HL-60/S4 treated with retinoic acid at 250 ng/mL for 4 days and 3 days (cell line): Measurements from ENCODE around the gene WNT3A.

Source experiments
- in situ Hi-C: fragments of 300-500 bp; cut with MboI; formaldehyde crosslinking; loops from 2 replicates; pipeline ENCODE4 v1.7.0; 2022; ENCODE audit warnings: low sequenced_read_pairs

WNT3A gene

GRCh38 chr1:228023294-228023639, 16.5 kb downstream of the WNT3A start:
- in situ Hi-C loops = no loop called here

DNA sequence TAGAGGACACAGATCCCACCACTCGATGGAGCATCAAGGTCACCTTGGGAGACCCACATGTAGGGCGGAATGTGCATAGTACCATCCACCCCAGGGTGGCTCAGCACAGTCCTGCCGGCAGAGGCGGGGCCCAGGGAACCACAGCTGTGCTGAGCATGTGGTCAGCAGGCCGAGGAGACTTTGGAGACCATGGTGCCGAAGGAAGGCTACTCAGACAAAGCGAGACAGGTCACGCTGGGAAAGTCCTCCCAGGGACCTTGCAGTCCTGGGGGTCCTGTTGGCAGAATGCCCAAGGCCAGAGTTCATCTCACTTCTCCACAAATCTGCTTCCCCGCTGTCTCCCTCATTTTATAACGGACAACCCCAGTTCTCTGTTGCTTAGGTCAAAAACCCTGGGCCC, 22.5 kb downstream of the WNT3A start:
- in situ Hi-C loops = no loop called here

DNA sequence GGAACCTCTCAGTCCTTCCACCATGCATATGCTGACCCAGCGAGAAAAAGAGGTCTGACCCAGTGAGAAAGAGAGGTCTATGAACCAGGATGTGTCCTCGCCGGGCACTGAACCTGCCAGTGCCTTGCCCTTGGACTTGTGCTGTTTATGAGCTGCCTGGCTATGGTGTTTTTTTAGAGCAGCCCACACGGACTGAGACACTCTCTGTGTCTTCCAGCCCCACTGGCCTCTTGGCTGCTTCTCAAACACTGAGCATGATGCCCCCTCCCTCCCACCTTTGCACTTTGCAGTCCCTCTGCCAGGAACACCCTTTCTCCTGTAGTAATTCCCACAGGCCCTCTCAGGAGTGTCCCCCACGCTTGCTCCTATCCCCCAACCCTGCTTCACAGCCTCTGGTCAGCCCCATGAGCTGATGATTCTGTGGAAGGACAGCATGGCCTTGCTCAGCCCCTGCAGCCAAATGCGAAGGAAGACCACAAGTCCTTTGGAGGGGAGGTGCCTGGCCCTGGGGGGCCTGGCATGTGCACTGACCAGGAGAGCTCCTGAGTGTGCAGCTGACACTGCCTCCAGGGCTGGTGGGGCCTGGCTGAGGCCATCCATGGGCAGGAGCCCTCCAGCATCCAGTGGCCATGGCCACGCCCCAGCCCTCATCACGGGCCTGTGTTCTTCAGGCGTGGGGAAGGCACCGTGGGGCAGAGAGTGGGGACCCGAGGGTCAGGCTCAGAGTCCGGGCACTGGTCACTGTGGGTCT, 23.8 kb downstream of the WNT3A start:
- in situ Hi-C loops = no loop called here

GRCh38 chr1:228031276-228031995, 24.6 kb downstream of the WNT3A start:
- in situ Hi-C loops = no loop called here

GRCh38 chr1:228032041-228032440, 25.2 kb downstream of the WNT3A start:
- in situ Hi-C loops = no loop called here

GRCh38 chr1:228033376-228033775, 26.6 kb downstream of the WNT3A start:
- in situ Hi-C loops = no loop called here

- in situ Hi-C loops = no loop called here
These were observed 28.4 kb downstream of the WNT3A start for GRCh38 chr1:228034954-228035837.

DNA sequence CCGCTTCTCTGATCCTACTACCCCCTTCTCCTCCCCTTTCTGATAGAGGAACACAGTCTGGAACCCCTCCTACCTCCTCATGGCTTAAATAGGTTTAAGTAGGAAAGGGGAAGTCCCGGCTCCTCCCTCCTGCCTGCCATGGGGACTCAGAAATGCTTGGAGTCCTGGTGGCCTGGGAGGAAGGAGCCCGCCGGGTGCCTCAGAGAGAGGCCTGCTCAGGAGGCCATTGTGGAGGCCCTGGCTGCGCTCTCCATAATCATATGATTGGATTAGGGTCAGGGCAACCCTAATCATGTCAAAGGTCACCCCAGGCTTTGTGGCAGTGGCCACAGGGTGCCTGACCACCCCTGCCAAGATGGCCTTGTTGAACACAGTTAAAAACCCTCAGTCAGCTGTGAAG, 29.0 kb downstream of the WNT3A start:
- in situ Hi-C loops = no loop called here

DNA sequence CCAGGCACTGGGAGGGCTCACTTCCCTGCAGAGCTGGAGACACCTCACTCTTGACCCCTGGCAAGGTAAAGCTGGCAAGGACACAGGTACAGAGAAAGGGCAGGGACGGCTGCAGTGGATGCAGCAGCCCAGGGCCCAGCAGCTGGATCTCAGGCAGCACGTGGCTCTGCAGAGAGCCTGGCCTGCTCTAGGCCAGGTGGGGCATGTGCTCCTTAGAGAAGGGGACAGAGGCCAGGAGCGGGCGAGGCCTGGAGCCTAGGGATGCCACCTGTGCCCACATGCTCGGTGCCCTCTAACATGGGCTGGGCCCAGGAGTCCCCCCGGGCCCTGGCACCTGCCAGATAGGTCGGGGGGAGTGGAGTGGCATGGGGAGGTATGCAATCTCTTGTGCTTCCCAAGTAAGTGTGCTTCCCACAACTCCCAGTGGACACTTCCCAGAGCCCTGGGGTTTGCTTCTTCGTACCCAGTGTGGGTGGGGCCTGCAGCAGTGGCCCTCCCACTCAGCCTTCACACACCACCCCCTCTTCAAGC, 30.0 kb downstream of the WNT3A start:
- in situ Hi-C loops = no loop called here

DNA sequence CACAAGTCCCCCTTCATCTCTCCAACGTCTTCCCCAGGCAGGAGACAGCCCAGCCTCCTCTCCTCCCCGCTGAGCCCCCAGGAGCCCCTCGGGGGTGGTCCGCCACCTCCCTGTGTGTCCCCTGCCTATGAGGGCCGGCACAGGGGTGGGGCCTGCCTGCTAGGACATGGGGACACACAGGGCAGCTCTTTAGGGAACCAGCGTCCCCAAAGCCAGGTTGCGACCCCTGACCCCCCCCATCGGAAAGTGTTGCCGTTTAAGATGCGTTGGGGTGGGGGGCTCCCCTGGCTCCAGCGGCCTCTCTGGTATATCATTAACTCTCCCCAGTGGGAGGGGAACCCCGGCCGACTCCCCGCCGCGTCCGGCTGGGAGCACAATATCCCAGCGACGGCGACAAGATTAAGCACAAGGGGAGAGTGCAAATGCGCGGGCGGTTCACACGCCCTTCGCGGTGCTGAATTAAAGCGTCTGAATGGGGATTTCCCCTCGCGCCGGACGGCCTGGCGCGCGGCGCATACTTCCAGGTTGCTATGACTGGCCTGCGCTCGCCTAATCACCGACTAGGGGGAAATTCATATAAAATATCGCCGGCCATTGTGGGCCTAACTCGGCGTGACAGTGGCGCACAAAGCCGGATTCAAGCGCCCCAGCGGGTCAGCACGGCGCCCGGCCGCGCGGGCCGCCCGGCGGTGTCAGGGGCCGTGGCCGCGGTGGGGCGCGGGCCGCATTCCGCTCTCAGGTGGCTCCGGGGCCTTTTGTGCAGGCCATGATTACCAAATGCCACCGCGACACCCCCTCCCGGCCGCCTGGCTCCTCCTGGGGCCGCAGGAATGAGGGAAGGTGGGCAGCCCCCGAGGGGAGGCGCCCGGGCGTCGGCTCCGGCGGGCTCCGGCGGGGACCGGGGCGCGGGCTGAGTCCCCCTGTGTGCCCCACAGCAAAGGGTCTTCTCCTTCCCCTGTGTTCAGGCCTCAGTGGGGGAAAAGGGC, 30.9 kb downstream of the WNT3A start:
- in situ Hi-C loops = no loop called here

DNA sequence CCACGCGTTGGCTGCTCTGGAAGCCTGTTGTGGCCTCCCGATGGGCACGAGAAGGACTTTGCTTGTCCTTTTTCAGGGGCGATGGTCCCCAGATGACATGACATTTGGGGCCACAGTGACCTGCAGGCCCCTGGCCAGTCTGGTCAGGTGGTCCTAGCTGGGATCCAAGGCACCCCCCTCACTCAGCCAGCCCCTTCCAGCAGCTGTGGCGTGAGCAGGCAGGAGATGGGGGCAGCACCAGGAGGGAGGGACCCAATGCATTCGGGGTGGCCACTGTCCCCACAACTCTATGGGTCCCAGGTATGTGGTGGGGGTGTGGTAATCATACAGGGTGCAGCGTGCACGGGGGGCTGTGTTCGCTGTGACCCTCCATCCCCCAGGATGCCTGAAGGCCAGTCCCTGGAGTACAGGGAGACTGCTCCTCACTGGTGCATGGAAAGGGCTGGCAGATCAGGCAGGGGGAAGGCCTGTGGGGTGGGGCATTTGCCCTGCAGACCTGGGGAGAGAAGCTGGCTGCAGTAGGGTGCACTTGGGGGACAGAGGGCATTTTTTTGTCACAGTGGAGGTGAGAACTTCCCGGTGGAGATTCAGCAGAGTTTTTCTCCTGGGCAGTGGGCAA, 31.7 kb downstream of the WNT3A start:
- in situ Hi-C loops = no loop called here

DNA sequence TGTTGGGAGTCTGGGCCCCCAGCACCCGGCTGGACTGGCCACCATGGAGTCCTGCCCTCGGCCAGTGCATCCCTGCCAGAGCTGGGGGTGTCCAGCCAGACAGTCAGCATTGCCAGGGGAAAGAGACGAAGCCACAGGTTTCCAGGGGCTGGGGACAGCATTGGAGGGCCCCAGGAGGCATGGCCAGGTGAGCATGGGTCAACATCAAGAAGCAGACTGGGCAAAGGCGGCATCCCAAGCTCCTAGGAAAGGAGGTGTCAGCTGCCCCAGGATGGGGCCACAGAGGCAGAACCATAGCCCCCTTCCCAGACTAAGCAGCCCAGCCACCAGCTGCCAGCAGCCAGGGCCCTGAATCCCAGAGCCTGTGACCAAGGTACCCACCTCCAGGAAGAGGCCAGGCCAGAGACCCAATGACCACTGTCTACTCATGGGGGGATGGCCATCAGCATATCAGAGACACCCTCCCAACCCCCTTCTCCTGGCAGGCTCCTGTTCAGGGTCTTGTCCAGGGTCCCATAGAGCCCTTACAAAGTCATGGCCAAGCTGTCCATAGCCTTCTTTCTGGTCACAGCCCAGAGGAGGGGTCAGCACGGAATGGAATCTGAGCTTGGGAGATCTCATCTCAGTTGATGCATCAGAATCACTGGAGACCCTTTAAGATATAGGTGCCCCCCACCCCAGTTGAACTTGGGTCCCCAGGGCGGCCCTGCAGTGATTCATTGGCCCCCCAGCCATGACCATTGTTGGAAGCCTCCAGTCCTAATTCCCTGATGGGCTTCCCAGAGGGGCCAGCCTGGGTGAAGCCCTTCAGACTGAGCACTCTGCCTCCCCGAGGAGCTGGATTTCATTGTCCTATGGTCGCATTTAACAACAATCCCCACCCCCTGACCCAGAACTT, 32.5 kb downstream of the WNT3A start:
- in situ Hi-C loops = no loop called here

GRCh38 chr1:228039986-228040385, 33.2 kb downstream of the WNT3A start:
- in situ Hi-C loops = no loop called here

DNA sequence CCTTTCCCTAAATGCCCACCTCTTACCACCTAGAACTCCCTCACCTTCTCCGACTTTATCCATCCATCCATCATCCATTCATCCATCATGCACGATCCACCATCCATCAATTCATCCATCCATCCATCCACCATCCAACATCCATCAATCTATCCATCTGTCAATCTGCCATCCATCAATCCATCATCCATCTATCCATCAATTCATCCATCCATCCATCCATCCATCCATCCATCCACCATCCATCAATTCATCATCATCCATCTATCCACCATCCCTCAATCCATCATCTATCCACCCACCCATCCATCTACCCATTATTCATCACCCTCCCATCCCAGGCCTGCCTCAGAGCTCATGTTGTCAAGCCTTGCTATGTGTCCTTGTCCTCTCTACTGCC, 34.5 kb downstream of the WNT3A start:
- in situ Hi-C loops = no loop called here

DNA sequence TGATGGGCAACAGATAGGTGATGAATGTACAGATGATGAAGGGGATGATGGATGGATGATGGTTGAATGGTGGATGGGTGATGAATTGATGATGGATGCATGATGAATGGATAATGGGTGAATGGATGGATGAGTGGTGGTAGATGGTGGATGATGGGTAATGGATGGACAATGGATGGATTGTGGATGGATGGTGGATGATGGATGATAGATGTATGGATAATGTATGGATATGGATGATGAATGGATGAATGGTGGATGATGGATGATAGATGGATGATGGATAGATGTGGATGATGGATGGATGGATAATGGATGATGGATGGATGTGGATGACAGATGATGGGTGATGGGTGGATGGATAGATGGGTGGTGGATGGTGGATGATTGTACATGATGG, 35.7 kb downstream of the WNT3A start:
- in situ Hi-C loops = no loop called here

DNA sequence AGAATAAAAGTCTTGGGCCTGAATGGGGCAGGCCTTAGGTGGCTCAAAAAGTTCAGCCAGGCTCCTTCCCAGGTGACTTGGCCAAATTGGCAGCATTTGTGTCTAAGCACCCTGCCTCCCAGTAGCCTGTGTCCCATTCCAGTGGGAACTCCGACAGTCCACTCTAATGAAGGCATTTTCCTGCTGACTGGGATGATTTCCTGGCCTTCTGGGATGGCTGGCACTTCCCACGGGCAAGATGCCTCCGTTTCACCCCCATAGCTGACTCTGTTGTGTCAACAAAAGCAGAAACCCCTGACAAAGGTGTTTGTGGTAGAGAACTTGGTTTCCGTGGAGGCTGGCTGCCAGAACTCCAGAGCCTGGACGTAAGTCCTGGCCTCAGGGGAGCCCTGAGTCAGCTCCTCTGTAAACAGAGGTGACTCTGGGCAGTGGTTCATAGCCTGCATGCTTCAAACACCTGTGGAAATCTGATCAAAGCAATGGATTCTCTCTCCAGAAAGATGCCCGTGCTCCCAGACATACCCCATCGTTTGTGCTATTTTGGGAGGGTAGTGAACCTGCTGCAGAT, 36.6 kb downstream of the WNT3A start:
- in situ Hi-C loops = no loop called here

DNA sequence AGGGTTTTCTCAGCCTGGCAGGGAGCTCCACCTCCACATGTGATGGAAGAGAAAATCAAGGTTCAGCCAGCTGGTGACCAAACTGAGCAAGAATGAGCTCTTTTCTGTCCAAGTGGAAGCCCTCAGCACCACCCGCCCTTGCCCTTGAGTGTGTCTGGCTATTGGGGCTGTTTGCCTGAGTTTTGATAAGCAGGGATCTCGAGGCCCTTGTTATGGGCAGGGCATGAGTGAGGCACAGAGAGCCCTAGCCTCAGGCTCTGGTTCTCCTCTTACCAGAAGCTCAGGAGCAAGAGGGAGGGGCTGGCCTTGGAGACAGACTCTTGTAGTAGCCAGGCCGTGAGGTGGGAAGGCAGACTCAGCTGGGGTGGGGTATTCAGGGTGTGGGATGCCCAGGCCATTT, 38.2 kb downstream of the WNT3A start:
- in situ Hi-C loops = no loop called here

- in situ Hi-C loops = no loop called here
These were observed 38.6 kb downstream of the WNT3A start for GRCh38 chr1:228045405-228045804.
